Airway epithelial cell (primary cell): Measurements from ENCODE around the gene PPIB. TPM values are rescaled to one million over a fixed set of nuclear protein-coding genes. Genes with fewer than 3 reads are reported as not detected.

ENCODE experiments used
- total RNA-seq: library from RNA; depleted of rRNA; stranded (reverse); fragments of >200 nt; gene quantifications from 2 replicates; pipeline ENCODE4 v1.2.3, GENCODE V29; 2015

The PPIB gene
- 559 and 574 TPM in 2 replicates for total RNA-seq

GRCh38 chr15:64162869-64163658 lies at the start of gene PPIB:
Gene PPIB (minus strand): TSS chr15:64163022. CDS start chr15:64162986, 36 bp downstream.

DNA sequence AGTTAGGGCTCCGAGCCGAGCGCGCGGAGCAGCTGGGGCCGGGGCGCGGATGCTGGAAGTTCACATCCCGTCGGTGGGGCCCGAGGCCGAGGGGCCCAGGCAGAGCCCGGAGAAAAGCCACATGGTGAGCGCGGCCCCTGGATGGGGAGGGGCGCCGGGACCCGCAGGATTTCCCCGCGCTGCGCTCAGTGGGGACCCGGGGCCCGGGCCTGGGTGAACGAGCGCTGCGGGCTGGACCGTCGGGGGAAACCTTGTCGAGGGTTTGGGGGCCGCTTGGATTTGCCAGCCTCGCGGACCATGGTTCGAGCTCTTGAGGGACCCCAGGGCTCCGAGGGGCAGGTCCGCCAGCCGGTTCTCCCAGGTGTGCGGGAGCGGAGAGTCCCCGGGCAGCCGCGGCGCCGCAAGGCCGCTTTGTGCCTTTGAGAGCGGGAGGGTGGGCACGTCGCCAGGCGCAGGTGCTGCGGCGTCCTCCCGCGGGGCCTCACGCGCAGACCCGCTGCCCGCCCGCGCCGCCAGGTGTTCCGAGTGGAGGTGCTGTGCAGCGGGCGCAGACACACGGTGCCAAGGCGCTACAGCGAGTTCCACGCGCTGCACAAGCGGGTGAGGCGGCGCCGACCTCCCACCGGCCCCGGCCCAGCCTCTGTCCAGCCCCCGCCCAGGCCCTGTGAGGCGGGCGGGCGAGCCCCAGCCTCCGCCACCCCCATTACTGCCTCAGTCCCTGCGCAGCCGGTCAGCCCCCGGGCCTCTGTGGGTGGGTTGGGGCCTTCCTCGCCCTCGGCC lies 10.9 kb downstream of the PPIB start, which contains the start of gene SNX22:
Gene SNX22, plus strand, starts transcription at position 5 of the 780 bp plus-strand sequence. Its CDS starts 45 bp downstream, at position 50.

Other genes with a start within 250 kb of the PPIB start
- 0.33 and 0.42 TPM in 2 replicates for gene DAPK2, start 116.5 kb downstream of the PPIB start, total RNA-seq
- gene CIAO2A, start 69.2 kb downstream of the PPIB start, total RNA-seq: 81.1 and 84.1 TPM in 2 replicates
- gene SNX1, start 67.0 kb downstream of the PPIB start, total RNA-seq: 20.6 and 28.1 TPM in 2 replicates
- 0.05 and 0.35 TPM in 2 replicates for gene SNX22, start 11.3 kb downstream of the PPIB start, total RNA-seq
- 13.7 and 20.7 TPM in 2 replicates for gene CSNK1G1, start 193.2 kb upstream of the PPIB start, total RNA-seq
- gene PCLAF, start 218.4 kb upstream of the PPIB start, total RNA-seq: 31.2 and 54.0 TPM in 2 replicates
- gene TRIP4, start 224.8 kb upstream of the PPIB start, total RNA-seq: 5.9 and 7.8 TPM in 2 replicates